Mononuclear cell (primary cell): ENCODE results near the gene SLC34A1. TPM values are rescaled to one million over a fixed set of nuclear protein-coding genes. Genes with fewer than 3 reads are reported as not detected.
"Not testable (repeated sequence)": the region's sequence is repeated elsewhere in the genome, so short reads cannot be mapped to it uniquely, and the experiment has no call there.

ENCODE experiments used
- H3K27me3 ChIP-seq: 2 replicates; pipeline ENCODE4 v1.6.0; 2011; ENCODE audit warnings: low read length, control low read depth; ENCODE audit not compliant: insufficient read depth
- H3K4me1 ChIP-seq: 2 replicates; pipeline ENCODE4 v1.5.1; 2011; ENCODE audit warnings: mild to moderate bottlenecking, low read length, control low read depth; ENCODE audit not compliant: insufficient read depth
- H3K4me3 ChIP-seq: 2 replicates; pipeline ENCODE4 v1.5.1; 2011; ENCODE audit warnings: mild to moderate bottlenecking, low read length, moderate library complexity
- H3K9me3 ChIP-seq: 2 replicates; pipeline ENCODE4 v1.5.1; 2011; ENCODE audit warnings: low read depth, mild to moderate bottlenecking, control low read depth, low read length
- total RNA-seq: library from RNA; depleted of rRNA; stranded (reverse); fragments of >200 nt; gene quantifications from one replicate; pipeline ENCODE4 v1.2.3, GENCODE V29; 2012

Gene SLC34A1, protein sequence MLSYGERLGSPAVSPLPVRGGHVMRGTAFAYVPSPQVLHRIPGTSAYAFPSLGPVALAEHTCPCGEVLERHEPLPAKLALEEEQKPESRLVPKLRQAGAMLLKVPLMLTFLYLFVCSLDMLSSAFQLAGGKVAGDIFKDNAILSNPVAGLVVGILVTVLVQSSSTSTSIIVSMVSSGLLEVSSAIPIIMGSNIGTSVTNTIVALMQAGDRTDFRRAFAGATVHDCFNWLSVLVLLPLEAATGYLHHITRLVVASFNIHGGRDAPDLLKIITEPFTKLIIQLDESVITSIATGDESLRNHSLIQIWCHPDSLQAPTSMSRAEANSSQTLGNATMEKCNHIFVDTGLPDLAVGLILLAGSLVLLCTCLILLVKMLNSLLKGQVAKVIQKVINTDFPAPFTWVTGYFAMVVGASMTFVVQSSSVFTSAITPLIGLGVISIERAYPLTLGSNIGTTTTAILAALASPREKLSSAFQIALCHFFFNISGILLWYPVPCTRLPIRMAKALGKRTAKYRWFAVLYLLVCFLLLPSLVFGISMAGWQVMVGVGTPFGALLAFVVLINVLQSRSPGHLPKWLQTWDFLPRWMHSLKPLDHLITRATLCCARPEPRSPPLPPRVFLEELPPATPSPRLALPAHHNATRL
- total RNA-seq = 0.21 TPM

DNA sequence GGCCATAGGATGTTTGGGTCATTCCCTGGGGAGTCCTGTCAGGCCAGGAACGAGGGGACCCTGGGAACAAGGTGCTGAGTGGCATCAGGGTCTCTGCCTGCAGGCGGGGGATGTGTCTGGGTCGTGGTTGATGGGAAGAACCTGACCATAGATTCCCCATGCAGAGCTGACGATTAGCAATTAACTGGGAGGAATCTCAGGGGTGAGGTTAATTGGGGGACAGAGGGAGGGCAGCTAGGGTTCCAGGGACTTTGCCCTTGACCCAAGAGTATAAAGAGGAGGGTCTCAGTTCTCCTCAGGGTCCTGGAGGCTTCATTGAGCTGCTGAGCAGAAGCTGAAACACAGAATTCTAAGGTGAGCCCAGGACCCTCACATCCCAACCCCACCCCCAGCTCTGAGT is at the start of gene SLC34A1:
SLC34A1 (plus strand) TSS at position 301 of the 400 bp plus-strand sequence. CDS start 1,308 bp downstream, outside the sequence.
- no peak within 1 kb of the TSS for H3K4me3 ChIP-seq
- no peaks in the 10 kb centered on the region for H3K27me3 ChIP-seq
- H3K9me3 ChIP-seq = no peaks in the 10 kb centered on the region
- peaks cover 22% of the 10 kb centered on the region for H3K4me1 ChIP-seq

GRCh38 chr5:177334781-177335700 is 49.2 kb upstream of the SLC34A1 start:
- Histone ChIP-seq H3K27me3 (no peaks in the 10 kb centered on the region), H3K9me3 (no peaks in the 10 kb centered on the region), H3K4me1 (peaks cover 38% of the 10 kb centered on the region), H3K4me3 (no peak overlapping the region)

DNA sequence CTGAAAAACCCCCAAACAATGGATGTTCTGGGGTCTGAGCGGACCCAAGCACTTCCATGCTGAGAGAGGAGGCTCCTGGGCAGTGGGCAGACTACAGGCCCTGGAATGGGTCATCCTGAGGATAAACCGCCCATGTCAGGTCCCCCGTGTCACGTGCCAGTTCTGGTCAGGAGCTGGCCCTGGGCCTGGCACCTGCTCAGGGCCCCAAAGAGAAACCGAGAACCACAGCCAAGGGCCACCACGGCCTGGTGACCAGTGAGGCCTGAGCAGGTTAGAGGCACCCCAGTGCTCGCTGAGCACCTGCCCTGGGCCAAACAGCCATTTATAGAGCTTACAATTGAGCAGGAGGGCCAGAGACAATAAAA is 48.6 kb upstream of the SLC34A1 start:
- Histone ChIP-seq H3K4me3 (no peak overlapping the region), H3K9me3 (no peaks in the 10 kb centered on the region), H3K27me3 (no peaks in the 10 kb centered on the region), H3K4me1 (peaks cover 36% of the 10 kb centered on the region)

DNA sequence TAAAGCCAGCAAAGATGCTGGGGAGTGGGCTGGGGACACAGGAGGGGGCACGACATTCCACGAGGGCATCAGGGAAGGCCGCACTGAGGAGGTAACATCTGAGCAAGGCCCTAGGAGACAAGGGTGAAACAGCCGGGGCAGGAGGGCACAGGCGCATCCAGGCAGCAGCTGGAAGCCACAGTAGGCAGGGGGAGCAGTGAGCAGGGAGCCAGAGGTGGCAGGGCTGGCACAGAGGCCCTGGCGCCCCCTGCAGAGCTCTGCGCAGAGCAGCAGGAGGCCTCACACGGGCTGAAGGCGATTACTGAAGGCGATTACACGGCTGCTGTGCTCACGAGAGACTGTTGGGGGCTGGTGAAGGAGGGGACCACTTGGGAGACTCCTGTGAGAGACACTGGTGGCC is 48.1 kb upstream of the SLC34A1 start:
- no peak overlapping the region for H3K4me3 ChIP-seq
- no peaks in the 10 kb centered on the region for H3K9me3 ChIP-seq
- no peaks in the 10 kb centered on the region for H3K27me3 ChIP-seq
- H3K4me1 ChIP-seq = peaks cover 32% of the 10 kb centered on the region

DNA sequence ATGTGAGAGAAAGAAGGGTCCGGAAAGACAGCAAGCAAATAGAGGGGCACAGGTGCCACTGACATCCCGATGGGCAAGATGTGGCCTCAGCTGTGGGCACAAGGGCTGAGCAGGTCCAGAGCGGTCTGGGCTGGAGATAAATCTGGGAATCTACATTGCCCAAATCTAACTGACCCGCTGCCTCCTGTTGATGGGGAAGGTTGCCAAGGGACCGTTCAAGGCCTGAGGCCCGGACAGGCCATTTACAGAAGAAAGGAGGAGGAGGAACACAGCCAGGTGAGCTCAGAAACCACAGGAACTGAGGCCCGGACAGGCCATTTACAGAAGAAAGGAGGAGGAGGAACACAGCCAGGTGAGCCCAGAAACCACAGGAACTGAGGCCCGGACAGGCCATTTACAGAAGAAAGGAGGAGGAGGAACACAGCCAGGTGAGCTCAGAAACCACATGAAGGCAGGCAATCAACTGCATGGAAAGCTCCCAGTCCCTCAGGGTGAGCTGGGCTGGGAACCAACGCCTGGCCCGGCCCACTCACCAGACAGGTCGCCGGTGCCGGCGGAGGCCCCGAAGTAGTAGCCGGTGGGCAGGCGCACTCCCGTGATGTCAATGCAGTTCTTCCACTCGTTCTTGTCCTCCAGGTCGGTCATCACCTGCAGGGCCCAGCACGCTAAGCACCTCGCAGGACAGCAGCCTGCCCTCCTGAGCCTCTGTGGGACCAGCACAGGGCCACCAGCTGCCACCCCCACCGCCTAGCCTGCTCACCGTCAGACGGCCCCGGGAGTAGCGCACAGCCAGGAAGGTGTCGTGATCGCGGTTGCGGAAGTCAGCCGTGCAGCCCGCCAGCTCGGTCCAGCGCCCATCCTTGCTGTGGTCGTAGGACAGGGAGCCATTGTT is 47.4 kb upstream of the SLC34A1 start:
- H3K4me1 ChIP-seq = peaks cover 25% of the 10 kb centered on the region
- no peaks in the 10 kb centered on the region for H3K27me3 ChIP-seq
- H3K9me3 ChIP-seq = no peaks in the 10 kb centered on the region
- no peak overlapping the region for H3K4me3 ChIP-seq

DNA sequence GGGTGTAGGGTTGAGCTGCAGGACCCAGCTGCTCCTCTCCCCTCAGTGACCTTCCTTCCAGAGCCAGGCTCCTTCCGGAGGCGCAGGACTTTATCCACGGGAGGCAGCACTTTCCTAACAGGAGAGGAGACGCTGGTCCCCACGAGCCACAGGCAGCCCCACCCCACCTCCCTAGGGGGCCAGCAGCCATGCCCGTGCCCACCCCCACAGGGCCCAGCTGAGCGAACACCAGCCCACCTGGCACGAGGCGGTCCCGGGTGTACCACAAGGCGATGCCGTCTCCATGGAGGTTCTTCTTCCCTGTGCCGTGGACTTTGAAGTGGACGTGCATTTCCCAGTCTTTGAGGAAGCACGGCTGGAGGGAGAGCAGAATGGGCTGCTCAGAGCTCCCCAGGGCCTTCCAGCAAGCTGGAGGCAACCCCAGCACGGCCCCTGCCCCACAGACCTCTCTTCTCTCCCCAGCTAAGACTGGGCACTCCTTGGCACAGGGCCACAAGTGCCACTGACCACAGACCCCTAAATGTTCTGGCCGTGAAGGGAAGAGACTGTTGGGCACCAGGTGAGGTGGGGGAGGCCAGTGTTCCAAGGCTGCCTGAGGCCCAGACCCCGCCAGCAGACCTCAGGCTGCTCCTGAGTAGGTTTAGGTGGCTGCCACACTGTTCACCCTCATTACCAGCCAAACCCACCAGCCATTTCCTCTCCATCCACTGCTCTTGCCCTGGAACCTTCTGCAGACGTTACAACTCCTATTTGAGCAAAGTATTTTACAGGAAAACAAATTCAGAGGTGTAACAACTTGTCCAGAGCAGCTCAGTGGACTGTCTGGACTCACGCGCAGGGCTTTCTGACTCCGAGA is 45.8 kb upstream of the SLC34A1 start:
- H3K4me3 ChIP-seq = no peak overlapping the region
- H3K4me1 ChIP-seq = peaks cover 17% of the 10 kb centered on the region
- no peaks in the 10 kb centered on the region for H3K27me3 ChIP-seq
- no peaks in the 10 kb centered on the region for H3K9me3 ChIP-seq

DNA sequence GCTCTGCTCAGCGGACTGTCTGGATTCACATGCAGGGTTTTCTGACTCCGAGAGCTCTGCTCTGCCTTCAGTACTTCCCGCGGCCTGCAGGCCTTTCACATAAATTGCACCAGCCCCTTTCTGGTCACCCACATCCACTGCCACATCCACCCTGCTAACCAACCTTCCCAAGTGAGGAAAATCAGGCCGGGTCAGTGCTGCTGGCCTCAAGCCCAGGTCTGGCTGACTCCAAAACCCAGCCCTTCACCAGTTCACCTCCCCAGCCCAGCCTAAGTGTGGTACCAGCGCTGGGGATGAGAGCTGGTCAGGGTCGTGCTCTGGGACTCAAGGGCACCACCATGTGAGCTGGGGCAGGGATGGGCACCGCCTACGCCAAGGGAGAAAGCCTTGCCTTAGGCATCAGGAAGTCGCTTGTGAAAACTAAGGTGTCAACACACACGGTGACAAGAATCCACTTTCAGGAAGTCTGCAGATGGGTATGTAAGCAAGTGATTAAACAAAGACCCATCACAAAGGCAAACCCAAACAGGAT is 45.1 kb upstream of the SLC34A1 start:
- H3K4me3 ChIP-seq = no peak overlapping the region
- H3K27me3 ChIP-seq = no peaks in the 10 kb centered on the region
- H3K4me1 ChIP-seq = peaks cover 17% of the 10 kb centered on the region
- no peaks in the 10 kb centered on the region for H3K9me3 ChIP-seq

GRCh38 chr5:177343000-177343399 is 41.2 kb upstream of the SLC34A1 start:
- not testable (repeated sequence) for H3K27me3 ChIP-seq, H3K9me3 ChIP-seq, H3K4me3 ChIP-seq
- H3K4me1 ChIP-seq = peaks cover 29% of the 10 kb centered on the region

DNA sequence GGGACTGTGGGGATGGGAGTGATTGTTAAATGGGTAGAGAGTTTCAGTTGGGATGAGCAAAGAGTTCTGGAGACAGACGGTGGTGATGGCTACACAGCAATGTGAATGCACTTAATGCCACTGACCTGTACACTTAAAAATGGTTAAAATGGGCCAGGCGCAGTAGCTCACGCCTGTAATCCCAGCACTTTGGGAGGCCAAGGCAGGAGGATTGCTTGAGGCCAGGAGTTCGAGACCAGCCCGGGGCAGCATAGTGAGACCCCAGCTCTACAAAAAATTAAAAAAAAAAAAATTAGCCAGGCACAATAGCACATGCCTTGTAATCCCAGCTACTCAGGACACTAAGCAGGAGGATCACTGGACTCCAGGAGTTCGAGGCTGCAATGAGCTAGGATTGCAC is 40.5 kb upstream of the SLC34A1 start:
- H3K4me1 ChIP-seq = peaks cover 29% of the 10 kb centered on the region
- no peak overlapping the region for H3K4me3 ChIP-seq

DNA sequence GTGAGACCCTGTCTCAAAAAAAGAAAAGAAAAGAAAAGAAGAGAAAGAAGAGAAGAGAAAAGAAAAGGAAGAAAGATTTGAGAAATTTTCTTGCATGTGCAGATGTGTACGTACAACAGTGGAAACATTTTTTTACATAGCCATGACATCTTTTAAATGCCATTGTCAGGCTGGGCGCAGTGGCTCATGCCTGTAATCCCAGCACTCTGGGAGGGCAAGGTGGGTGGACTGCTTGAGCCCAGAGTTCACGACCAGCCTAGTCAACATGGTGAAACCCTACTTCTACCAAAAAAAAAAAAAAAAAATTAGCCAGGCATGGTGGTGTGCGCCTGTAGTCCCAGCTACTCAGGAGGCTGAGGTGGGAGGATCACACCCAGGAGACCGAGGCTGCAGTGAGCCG is 39.3 kb upstream of the SLC34A1 start:
- no peaks in the 10 kb centered on the region for H3K9me3 ChIP-seq
- H3K4me3 ChIP-seq = no peak overlapping the region
- H3K27me3 ChIP-seq = no peaks in the 10 kb centered on the region
- peaks cover 29% of the 10 kb centered on the region for H3K4me1 ChIP-seq

More for the DNA sequence above, 40.5 kb upstream of the SLC34A1 start:
- H3K9me3 ChIP-seq = no peaks in the 10 kb centered on the region
- no peaks in the 10 kb centered on the region for H3K27me3 ChIP-seq

- Histone ChIP-seq H3K4me1 (peaks cover 42% of the 10 kb centered on the region), H3K9me3 (no peaks in the 10 kb centered on the region), H3K27me3 (no peaks in the 10 kb centered on the region), H3K4me3 (no peak overlapping the region)
Measured at GRCh38 chr5:177346820-177347219, 37.4 kb upstream of the SLC34A1 start.

DNA sequence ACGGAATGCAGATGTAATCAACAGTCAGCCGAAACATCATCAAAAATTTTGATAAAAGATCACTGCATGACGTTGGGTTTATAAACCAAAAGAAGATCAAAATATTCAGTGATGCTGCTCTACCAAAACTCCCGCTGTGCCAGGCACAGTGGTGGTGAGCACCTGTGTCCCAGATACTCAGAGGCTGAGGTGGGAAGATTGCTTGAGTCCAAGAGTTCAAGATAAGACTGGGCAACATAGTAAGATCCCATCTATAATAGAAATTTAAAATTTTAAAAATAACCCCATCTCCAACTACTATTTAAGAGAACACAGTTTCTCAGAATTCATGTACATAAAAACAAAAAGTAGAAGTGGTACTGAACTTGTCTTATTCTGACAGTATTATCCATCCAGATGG is 36.5 kb upstream of the SLC34A1 start:
- peaks cover 51% of the 10 kb centered on the region for H3K4me1 ChIP-seq
- H3K27me3 ChIP-seq = no peaks in the 10 kb centered on the region
- no peaks in the 10 kb centered on the region for H3K9me3 ChIP-seq
- no peak overlapping the region for H3K4me3 ChIP-seq

GRCh38 chr5:177349362-177349647 is 34.9 kb upstream of the SLC34A1 start:
- Histone ChIP-seq H3K4me1 (peaks cover 65% of the 10 kb centered on the region), H3K9me3 (no peaks in the 10 kb centered on the region), H3K27me3 (no peaks in the 10 kb centered on the region), H3K4me3 (no peak overlapping the region)
